GF-D8 (cell line): ENCODE measurements around the gene KIAA0930.
"Not testable (repeated sequence)": the region's sequence is repeated elsewhere in the genome, so short reads cannot be mapped to it uniquely, and the experiment has no call there.

Source experiments
- DNase-seq: peaks from one replicate; lab custom pipeline; 2025; lab: John Stamatoyannopoulos, UW

Gene KIAA0930

GRCh38 chr22:45200860-45201511 is 39.7 kb downstream of the KIAA0930 start:
- DNase-seq: no peak

GRCh38 chr22:45200230-45200629 is 40.5 kb downstream of the KIAA0930 start:
- no peak for DNase-seq

GRCh38 chr22:45199723-45200122 is 41.0 kb downstream of the KIAA0930 start:
- DNase-seq: no peak

- no peak for DNase-seq
Measured at GRCh38 chr22:45198463-45198795, 42.3 kb downstream of the KIAA0930 start.

- DNase-seq: no peak
Measured at GRCh38 chr22:45197606-45198462, 42.9 kb downstream of the KIAA0930 start.

GRCh38 chr22:45196926-45197605 is 43.6 kb downstream of the KIAA0930 start:
- no peak for DNase-seq

- DNase-seq: no peak
Measured at GRCh38 chr22:45196308-45196707, 44.4 kb downstream of the KIAA0930 start.

- DNase-seq: no peak
Measured at GRCh38 chr22:45195616-45196015, 45.1 kb downstream of the KIAA0930 start.

- DNase-seq: no peak
Measured at GRCh38 chr22:45194686-45195085, 46.0 kb downstream of the KIAA0930 start.

- DNase-seq: no peak
Measured at GRCh38 chr22:45192701-45193187, 48.0 kb downstream of the KIAA0930 start.

GRCh38 chr22:45191746-45192145 is 48.9 kb downstream of the KIAA0930 start:
- not testable (repeated sequence) for DNase-seq

GRCh38 chr22:45190202-45190872 is 50.4 kb downstream of the KIAA0930 start:
- DNase-seq: no peak

GRCh38 chr22:45188779-45189178 is 51.9 kb downstream of the KIAA0930 start:
- DNase-seq: no peak

GRCh38 chr22:45187891-45188290 is 52.8 kb downstream of the KIAA0930 start:
- DNase-seq: no peak

- no peak for DNase-seq
Measured at GRCh38 chr22:45185718-45186514, 54.8 kb downstream of the KIAA0930 start.

GRCh38 chr22:45183974-45184373 is 56.7 kb downstream of the KIAA0930 start:
- DNase-seq: no peak

- DNase-seq: no peak
Measured at GRCh38 chr22:45181766-45182165, 58.9 kb downstream of the KIAA0930 start.

- no peak for DNase-seq
Measured at GRCh38 chr22:45181240-45181639, 59.5 kb downstream of the KIAA0930 start.

GRCh38 chr22:45180146-45180679 is 60.5 kb downstream of the KIAA0930 start:
- DNase-seq: no peak

- DNase-seq: no peak
Measured at GRCh38 chr22:45179276-45180049, 61.2 kb downstream of the KIAA0930 start.
